A549 treated with RU486 at 1 μM for 4 hours (cell line): ENCODE results near the gene KIFC3. TPM values are rescaled to one million over a fixed set of nuclear protein-coding genes. Genes with fewer than 3 reads are reported as not detected.

Experiments
- total RNA-seq: library from RNA; stranded (reverse); fragments of 200-300 nt; extraction: Qiagen RNA extraction; gene quantifications from 5 replicates; pipeline ENCODE4 v1.2.3, GENCODE V29; 2022; ENCODE audit warnings: low read depth

KIFC3 gene, protein sequence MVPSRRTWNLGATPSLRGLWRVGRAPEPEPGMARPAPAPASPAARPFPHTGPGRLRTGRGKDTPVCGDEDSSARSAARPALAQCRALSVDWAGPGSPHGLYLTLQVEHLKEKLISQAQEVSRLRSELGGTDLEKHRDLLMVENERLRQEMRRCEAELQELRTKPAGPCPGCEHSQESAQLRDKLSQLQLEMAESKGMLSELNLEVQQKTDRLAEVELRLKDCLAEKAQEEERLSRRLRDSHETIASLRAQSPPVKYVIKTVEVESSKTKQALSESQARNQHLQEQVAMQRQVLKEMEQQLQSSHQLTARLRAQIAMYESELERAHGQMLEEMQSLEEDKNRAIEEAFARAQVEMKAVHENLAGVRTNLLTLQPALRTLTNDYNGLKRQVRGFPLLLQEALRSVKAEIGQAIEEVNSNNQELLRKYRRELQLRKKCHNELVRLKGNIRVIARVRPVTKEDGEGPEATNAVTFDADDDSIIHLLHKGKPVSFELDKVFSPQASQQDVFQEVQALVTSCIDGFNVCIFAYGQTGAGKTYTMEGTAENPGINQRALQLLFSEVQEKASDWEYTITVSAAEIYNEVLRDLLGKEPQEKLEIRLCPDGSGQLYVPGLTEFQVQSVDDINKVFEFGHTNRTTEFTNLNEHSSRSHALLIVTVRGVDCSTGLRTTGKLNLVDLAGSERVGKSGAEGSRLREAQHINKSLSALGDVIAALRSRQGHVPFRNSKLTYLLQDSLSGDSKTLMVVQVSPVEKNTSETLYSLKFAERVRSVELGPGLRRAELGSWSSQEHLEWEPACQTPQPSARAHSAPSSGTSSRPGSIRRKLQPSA
- total RNA-seq = 138 to 197 TPM (median 184 TPM) in 5 replicates

DNA sequence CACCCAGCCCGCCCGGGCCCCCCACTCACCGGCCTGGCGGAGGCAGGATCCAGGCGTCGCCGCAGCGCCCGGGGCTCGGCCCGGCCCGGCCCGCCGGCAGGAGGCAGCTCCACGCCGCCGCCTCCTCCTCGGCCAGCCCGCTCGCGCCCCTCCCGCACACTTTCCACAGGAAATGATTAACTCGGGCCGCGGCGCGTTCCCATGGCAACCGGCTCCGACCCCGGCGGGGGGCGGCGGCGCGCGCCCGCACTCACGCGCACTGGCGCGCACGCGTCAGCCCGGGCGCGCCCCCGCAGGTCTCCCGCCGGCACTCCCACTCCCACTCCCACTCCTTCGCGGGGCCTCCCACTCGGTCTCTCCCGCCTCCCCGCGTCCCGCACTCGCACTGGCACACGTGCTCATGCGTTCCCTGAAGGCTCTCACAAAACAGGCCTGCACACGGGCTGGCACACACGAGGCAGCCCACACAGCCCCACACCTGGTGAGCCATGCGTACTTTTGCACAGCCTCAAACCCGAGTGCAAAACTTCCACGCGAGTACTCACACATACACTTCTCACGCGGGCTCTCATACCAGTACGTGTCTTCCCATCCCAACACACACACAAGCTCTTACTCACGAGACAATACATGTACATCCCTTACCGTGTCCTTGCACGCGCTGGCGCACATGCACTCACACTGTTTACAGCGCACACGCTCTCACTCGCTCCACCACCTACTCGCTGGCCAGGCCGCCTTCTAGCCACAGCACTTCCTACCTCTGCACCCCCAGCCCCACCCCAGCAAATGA, at the start of gene KIFC3:
Gene KIFC3 (minus strand): TSS at position 151 of the 793 bp plus-strand sequence. CDS start 4,248 bp downstream, outside the sequence.

DNA sequence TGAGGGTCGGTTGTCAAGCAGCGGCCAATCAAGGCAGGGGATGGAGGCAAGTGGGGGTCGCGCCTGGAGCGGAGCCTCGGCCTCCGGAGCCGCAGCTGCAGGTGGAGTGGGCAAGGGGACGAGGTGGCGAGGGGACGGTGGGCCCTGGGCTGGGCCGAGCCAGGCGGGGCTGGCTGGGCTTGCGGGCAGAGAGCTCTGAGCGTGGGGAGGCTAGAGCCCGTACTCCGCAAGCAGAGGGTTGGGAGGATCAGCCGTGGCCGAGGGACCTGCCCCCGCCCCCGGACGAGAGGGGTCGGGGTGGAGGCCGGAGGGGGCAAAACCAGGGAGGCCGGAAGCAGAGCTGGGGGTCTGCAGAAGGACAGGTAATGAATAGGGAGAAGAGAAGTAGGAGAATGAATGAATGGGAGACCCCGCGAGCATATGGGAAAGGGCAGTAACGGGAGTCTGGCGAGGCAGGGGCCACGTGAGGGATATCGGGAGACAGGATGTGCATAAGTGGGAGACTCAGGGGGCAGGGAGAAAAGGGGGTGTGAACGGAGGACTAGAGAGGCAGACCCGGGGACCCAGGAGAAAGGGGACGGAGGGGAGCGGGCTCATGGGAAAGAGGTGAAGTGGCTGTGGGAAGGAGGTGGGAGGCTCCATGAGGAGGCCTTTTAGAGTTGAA, 66.4 kb downstream of the KIFC3 start, which contains the start of gene KATNB1:
Gene KATNB1 (plus strand): TSS at position 16 of the 664 bp plus-strand sequence. CDS start 1,474 bp downstream, outside the sequence.

Other genes starting within 250 kb of the KIFC3 start
- gene ADGRG1, start 173.9 kb downstream of the KIFC3 start, total RNA-seq = 155 to 254 TPM (median 183 TPM) in 5 replicates
- 0.16 to 0.79 TPM (median 0.62 TPM) in 5 replicates for gene ADGRG3, start 134.2 kb downstream of the KIFC3 start, total RNA-seq
- 0.10 TPM in 1 of 5 replicates, not detected in the others for gene DRC7, start 107.7 kb downstream of the KIFC3 start, total RNA-seq
- 15.0 to 20.8 TPM (median 20.3 TPM) in 5 replicates for gene KATNB1, start 66.7 kb downstream of the KIFC3 start, total RNA-seq
- 0.07 to 0.25 TPM (median 0.13 TPM) in 5 replicates for gene CNGB1, start 168.6 kb upstream of the KIFC3 start, total RNA-seq
- gene ZNF319, start 198.2 kb upstream of the KIFC3 start, total RNA-seq = 10.0 to 19.6 TPM (median 15.4 TPM) in 5 replicates
- gene USB1, start 198.9 kb upstream of the KIFC3 start, total RNA-seq = 84.1 to 99.9 TPM (median 92.9 TPM) in 5 replicates
- gene MMP15, start 223.3 kb upstream of the KIFC3 start, total RNA-seq = 14.1 to 22.2 TPM (median 20.4 TPM) in 5 replicates